Astrocyte of the spinal cord (primary cell): ENCODE data around the gene GATAD1.

Source experiments
- DNase-seq: peaks from one replicate; pipeline ENCODE4 v3.0.0; 2011; ENCODE audit warnings: low read depth, low spot score
- H3K4me3 ChIP-seq: 2 replicates; pipeline ENCODE4 v1.5.1; 2011; ENCODE audit warnings: low read depth, mild to moderate bottlenecking, low read length, moderate library complexity
- in situ Hi-C: cut with HindIII; loops from 2 replicates; pipeline ENCODE4 v1.10.0; 2017; ENCODE audit warnings: low sequenced_read_pairs
- TF ChIP-seq, protein P1 (sequence below): IDR thresholded peaks from 2 replicates; pipeline ENCODE4 v1.5.1; 2012; ENCODE audit warnings: low read depth, mild to moderate bottlenecking, low read length, inconsistent platforms

Gene GATAD1, protein sequence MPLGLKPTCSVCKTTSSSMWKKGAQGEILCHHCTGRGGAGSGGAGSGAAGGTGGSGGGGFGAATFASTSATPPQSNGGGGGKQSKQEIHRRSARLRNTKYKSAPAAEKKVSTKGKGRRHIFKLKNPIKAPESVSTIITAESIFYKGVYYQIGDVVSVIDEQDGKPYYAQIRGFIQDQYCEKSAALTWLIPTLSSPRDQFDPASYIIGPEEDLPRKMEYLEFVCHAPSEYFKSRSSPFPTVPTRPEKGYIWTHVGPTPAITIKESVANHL

DNA sequence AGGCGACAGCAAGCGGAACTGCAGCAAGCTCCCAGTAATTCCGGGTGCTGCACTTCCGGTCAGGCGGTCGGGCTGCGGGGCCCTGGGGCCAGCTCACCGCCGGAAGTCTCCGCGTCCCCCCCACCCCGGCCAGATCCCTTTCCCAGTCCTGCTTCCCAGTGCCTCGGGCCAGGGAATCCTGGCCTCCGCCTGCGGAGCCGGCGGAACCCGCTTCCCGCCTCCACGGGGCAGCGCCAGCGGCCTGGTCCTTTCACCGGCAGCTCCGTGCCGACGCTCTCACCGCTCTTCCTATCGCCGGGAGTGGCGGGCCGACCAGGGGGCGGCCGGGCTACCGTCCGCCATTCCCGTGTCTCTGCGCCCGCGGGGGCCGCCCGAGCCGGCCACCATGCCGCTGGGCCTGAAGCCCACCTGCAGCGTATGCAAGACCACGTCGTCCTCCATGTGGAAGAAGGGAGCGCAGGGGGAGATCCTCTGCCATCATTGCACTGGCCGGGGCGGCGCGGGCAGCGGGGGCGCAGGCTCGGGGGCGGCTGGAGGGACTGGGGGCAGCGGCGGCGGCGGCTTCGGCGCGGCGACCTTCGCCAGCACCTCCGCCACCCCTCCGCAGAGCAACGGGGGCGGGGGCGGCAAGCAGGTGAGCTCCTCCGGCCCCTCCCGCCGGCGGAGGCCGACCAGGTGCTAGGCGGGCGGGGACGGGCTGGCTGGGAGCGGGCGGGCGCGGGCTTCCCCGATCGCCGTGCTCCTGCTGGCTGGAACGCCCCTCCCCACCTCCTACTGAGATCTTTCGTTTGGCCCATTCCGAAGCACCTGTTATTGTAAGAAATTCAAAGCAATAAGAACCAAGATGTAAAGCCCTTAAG lies at the start of gene GATAD1:
Gene GATAD1 (plus strand): TSS at position 138 of the 860 bp plus-strand sequence. CDS start 248 bp downstream, at position 386.
- in situ Hi-C loops = no loop called here
- H3K4me3 ChIP-seq = peak within 1 kb of the TSS; percentile 78
- DNase-seq = peak; percentile 90
- TF ChIP-seq, protein P1, sequence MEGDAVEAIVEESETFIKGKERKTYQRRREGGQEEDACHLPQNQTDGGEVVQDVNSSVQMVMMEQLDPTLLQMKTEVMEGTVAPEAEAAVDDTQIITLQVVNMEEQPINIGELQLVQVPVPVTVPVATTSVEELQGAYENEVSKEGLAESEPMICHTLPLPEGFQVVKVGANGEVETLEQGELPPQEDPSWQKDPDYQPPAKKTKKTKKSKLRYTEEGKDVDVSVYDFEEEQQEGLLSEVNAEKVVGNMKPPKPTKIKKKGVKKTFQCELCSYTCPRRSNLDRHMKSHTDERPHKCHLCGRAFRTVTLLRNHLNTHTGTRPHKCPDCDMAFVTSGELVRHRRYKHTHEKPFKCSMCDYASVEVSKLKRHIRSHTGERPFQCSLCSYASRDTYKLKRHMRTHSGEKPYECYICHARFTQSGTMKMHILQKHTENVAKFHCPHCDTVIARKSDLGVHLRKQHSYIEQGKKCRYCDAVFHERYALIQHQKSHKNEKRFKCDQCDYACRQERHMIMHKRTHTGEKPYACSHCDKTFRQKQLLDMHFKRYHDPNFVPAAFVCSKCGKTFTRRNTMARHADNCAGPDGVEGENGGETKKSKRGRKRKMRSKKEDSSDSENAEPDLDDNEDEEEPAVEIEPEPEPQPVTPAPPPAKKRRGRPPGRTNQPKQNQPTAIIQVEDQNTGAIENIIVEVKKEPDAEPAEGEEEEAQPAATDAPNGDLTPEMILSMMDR = peak; percentile 92

DNA sequence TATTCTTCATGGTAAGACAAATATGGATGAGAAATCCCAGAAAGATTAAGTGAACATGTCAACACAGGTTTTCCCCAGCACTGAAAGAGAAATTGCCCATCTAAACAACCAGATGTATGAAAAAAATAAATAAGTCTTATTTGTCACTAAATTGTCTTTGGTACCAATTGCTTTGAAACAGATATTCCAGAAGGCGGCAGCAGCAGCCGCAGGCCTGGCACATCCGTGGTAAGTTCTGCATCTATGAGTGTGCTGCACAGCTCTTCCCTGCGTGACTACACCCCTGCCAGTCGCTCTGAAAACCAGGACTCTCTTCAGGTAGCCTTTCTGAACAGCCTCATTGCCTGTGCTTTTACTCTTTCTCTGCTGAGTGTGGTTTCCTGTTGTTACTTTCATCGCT lies 49.7 kb upstream of the GATAD1 start:
- in situ Hi-C loops = no loop called here
- H3K4me3 ChIP-seq = no peak overlapping the region
- DNase-seq = no peak
- TF ChIP-seq, protein P1 = no peak

DNA sequence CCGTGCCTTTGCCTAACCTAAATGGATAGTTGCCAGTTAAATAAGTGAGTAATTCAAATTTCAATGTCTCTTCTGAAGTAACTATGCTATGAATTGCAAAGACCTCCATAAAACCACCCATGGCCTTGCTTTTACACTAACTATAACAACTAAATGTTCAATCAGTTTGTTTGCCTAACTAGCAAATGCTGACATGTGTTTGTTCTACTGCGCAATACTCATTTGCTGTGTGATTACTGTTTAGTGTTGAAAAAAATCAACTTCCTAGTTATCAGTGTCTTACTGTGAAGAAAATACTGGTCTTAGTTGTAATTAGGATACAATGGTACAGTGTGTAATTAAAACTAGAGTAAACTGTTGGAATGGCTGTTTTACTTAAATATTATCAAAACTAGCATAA lies 47.3 kb upstream of the GATAD1 start:
- no peak overlapping the region for H3K4me3 ChIP-seq
- no peak for DNase-seq
- in situ Hi-C loops = no loop called here
- TF ChIP-seq, protein P1 = no peak

DNA sequence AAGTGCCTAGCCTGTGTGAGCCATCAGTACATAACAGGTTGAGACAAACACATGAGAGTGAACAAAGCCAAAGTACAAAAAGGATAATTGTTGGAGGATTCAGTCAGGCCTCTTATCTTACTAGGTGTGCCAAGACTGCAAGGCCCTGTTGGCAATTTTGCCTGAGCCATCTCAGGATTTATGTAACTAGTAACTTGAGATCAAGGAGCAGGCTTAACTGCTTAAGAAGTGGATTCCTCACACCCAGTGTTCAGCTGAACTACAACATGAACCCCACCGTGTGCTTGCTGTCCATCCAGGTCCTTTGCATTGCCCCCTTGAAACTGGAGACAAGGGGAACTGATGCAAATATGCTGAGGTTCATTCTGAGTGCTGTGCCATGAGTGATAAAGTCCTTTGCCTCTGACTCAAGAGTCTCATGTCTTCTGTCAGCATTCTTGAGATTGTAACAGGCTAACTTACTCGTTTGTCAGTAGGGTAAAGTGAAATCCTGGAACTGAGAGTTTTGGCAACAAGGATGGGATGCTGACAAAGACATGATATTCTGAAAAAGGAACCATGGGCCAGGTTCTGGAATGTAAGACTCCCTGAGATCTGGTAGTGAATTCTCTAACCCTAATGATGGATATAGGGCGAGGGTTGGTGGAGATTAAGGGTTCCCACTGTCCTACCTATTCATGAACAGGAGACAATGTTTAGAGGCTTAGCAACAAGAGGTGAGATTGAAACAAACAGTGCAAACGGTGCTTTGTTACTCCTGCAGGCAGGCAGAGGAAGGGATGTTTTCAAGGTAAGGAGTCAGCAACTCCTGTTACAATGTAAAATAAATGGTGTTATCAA lies 44.1 kb upstream of the GATAD1 start:
- in situ Hi-C loops = no loop called here
- H3K4me3 ChIP-seq = no peak overlapping the region
- DNase-seq = peak; percentile 6
- TF ChIP-seq, protein P1 = no peak

DNA sequence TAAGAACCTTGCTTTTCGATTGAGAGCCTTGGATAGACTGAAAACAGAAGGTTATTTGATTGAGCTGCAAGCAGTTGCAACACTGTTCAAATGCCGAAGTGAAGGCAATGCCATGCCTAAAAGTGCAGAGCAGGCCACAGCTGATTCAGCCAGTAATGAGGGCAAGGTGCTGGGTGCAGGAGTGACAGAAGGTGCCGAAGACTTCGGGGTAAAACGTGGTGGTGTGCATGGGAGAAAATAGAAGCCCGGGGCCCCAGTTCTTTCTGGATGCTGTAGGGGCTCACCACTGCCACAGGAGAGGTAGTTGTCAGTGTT lies 43.6 kb upstream of the GATAD1 start:
- H3K4me3 ChIP-seq = no peak overlapping the region
- in situ Hi-C loops = no loop called here
- TF ChIP-seq, protein P1 = no peak
- no peak for DNase-seq

DNA sequence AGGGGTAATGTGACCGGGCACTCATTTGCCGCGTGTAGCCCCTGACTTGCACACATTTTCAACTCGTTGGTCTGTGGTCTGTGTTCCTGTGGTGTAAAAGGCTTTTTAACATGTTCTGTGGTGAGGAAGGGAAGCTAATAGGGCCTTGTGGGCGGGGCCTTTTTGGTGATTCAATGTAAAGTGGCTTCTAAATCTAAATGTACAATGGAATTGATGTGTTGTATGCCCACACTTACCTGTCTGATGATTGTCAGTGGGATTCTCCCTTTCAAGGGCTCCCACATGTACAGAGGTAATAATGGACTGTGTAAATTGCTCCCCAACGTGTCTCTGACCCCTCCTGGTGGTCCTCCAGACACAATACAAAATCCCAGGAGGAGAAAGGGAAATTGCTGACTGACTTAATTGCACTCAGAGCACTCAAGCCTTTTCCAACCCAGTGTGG lies 43.1 kb upstream of the GATAD1 start:
- TF ChIP-seq, protein P1 = peak; percentile 11
- in situ Hi-C loops = no loop called here
- DNase-seq = no peak
- H3K4me3 ChIP-seq = no peak overlapping the region
